ENCODE data around the gene TOMM7.
"Not testable (repeated sequence)": the region's sequence is repeated elsewhere in the genome, so short reads cannot be mapped to it uniquely, and the experiment has no call there.

The TOMM7 gene

DNA sequence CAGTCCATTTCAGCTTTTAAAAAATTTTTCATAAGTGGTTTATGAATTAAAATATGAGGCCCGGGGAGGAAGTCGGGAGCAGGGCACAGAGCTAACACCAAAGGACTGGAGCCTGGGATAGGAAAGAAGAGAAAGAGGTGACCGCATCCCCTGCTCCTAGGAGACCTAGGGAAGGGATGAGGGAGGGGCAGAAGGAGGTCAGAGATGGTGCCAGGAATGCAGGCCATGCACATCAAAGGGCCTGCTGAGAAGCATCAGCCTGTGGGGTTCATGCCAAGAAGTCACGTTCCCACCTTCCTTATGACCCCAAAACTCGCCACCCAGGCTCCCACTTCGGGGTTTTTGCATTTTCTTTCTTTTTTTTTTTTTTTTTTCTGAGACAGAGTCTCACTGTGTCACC is 14.7 kb upstream of the TOMM7 start:
- Histone ChIP-seq H3K36me3 (ENCODE audit: insufficient read depth, low read length) (no peaks in the 10 kb centered on the region), H3K79me2 (ENCODE audit: control insufficient read depth, insufficient read depth, low read length, unreplicated experiment) (no peaks in the 10 kb centered on the region), H3K4me1 (ENCODE audit: control insufficient read depth, insufficient read depth, low read length, unreplicated experiment) (peaks cover 20% of the 10 kb centered on the region), H3K27ac (ENCODE audit: low read depth, low read length) (no peak overlapping the region), H3K4me3 (ENCODE audit: low read depth, low read length) (no peak overlapping the region), H3K27me3 (ENCODE audit: insufficient read depth, low read length) (no peaks in the 10 kb centered on the region), H2AFZ (ENCODE audit: low read length, unreplicated experiment) (no peak overlapping the region)

DNA sequence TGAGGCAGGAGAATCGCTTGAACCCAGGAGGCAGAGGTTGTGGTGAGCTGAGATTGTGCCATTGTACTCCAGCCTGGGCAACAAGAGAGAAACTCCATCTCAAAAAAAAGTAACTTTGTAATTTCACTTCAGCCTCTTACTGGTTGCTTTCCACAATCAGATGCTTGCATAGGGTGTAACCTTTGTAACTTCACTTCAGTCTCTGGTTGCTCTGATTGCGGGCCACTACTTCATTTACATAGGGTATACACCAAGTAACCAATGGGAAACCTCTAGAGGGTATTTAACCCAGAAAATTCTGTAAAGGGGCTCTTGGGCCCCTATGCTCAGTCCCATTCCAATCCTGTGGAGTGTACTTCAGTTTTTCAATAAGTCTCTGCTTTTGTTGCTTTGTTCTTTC is 13.9 kb upstream of the TOMM7 start:
- not testable (repeated sequence) for H3K27ac ChIP-seq (ENCODE audit: low read depth, low read length); H2AFZ ChIP-seq (ENCODE audit: low read length, unreplicated experiment)

DNA sequence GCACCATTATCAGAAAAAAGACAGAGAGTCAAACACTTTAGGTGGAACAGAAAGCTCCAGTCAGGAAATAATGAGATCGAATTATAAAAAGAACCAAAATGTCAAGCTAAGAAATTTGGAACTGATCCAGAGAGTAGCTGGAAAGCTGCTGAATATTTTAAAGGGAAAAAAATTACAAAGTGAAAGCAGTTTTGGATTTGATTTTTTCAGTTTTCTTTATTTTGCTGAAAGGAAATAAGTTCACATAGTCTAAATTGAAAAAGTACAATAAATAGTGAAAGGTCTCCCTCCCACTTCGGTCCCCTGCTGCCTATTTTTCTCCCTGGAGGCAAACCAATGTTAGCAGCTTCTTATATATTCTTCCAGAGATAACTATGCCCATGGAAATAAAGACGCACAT is 11.3 kb upstream of the TOMM7 start:
- no peak overlapping the region; the same call in 1 of the 2 replicates for H3K27ac ChIP-seq (ENCODE audit: low read depth, low read length)
- H3K36me3 ChIP-seq (ENCODE audit: insufficient read depth, low read length) = no peaks in the 10 kb centered on the region
- H3K27me3 ChIP-seq (ENCODE audit: insufficient read depth, low read length) = no peaks in the 10 kb centered on the region
- H3K79me2 ChIP-seq (ENCODE audit: control insufficient read depth, insufficient read depth, low read length, unreplicated experiment) = no peaks in the 10 kb centered on the region
- peaks cover 22% of the 10 kb centered on the region for H3K4me1 ChIP-seq (ENCODE audit: control insufficient read depth, insufficient read depth, low read length, unreplicated experiment)
- H3K4me3 ChIP-seq (ENCODE audit: low read depth, low read length) = peak overlapping the region; percentile 51
- H2AFZ ChIP-seq (ENCODE audit: low read length, unreplicated experiment) = peak overlapping the region; percentile 49

More for the DNA sequence above, 13.9 kb upstream of the TOMM7 start:
- H3K4me3 ChIP-seq (ENCODE audit: low read depth, low read length); H3K79me2 ChIP-seq (ENCODE audit: control insufficient read depth, insufficient read depth, low read length, unreplicated experiment); H3K27me3 ChIP-seq (ENCODE audit: insufficient read depth, low read length); H3K36me3 ChIP-seq (ENCODE audit: insufficient read depth, low read length): not testable (repeated sequence)
- peaks cover 22% of the 10 kb centered on the region for H3K4me1 ChIP-seq (ENCODE audit: control insufficient read depth, insufficient read depth, low read length, unreplicated experiment)

DNA sequence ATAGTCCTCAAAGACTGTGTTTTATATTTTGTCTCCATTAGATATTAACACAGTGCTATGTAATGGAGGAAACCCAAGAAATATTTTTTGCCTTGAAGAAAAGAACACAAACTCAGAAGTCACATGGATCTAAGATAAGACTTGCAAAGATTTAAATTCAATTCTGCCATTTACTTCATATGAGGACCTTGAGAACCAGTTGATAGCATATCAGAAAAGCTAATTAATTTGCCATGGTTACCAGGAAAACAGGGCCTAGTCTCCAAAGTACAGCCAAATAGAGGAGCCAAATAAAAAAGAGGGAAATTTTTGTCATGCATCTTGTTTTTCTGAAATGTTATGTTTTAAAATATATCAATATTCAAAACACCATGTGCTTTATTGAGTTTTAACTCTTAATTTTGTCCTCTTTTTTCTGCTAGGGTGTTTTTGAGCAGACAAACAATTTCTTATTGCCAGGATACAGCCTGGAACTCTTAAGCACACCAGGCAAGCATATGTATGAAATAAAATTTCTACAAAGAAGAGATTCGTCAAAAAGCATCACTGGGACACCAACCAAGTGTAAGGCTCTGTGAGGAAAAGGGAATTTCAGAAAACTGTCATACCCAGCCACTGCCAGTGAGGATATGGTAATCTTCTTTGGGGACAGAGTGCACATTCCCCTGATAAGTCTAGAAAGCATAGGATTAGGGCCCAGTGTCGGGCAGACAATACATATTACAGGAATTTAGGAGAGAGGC is 10.6 kb upstream of the TOMM7 start:
- Histone ChIP-seq H3K4me1 (ENCODE audit: control insufficient read depth, insufficient read depth, low read length, unreplicated experiment) (peaks cover 22% of the 10 kb centered on the region), H3K36me3 (ENCODE audit: insufficient read depth, low read length) (no peaks in the 10 kb centered on the region), H3K79me2 (ENCODE audit: control insufficient read depth, insufficient read depth, low read length, unreplicated experiment) (no peaks in the 10 kb centered on the region), H3K4me3 (ENCODE audit: low read depth, low read length) (peak overlapping the region; percentile 51; the same call in 1 of the 2 replicates), H2AFZ (ENCODE audit: low read length, unreplicated experiment) (peak overlapping the region; percentile 49), H3K27me3 (ENCODE audit: insufficient read depth, low read length) (no peaks in the 10 kb centered on the region), H3K27ac (ENCODE audit: low read depth, low read length) (peak overlapping the region; percentile 28; the same call in 1 of the 2 replicates)

DNA sequence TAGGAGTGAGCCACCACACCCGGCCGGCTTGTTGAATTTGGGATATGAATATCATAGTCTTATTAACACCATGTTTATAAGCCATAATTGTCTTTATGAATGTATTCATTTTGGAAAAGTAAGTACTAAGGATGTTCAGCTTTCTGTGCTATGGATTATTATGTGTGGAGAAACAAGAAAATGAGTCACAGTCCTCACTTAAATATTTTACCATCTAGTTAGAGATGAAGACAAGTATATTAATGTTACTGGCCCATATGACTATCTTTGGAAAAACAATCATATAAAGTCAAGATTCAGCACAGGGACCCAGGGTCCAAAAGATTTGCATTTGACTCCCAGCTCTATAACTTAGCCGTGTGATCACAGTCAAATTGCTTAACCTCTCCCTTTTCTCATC is 9.8 kb upstream of the TOMM7 start:
- Histone ChIP-seq H3K79me2 (ENCODE audit: control insufficient read depth, insufficient read depth, low read length, unreplicated experiment) (no peaks in the 10 kb centered on the region), H3K4me1 (ENCODE audit: control insufficient read depth, insufficient read depth, low read length, unreplicated experiment) (peaks cover 22% of the 10 kb centered on the region), H2AFZ (ENCODE audit: low read length, unreplicated experiment) (peak overlapping the region; percentile 49), H3K4me3 (ENCODE audit: low read depth, low read length) (no peak overlapping the region), H3K27ac (ENCODE audit: low read depth, low read length) (peak overlapping the region; percentile 28; the same call in 1 of the 2 replicates), H3K36me3 (ENCODE audit: insufficient read depth, low read length) (no peaks in the 10 kb centered on the region), H3K27me3 (ENCODE audit: insufficient read depth, low read length) (no peaks in the 10 kb centered on the region)

DNA sequence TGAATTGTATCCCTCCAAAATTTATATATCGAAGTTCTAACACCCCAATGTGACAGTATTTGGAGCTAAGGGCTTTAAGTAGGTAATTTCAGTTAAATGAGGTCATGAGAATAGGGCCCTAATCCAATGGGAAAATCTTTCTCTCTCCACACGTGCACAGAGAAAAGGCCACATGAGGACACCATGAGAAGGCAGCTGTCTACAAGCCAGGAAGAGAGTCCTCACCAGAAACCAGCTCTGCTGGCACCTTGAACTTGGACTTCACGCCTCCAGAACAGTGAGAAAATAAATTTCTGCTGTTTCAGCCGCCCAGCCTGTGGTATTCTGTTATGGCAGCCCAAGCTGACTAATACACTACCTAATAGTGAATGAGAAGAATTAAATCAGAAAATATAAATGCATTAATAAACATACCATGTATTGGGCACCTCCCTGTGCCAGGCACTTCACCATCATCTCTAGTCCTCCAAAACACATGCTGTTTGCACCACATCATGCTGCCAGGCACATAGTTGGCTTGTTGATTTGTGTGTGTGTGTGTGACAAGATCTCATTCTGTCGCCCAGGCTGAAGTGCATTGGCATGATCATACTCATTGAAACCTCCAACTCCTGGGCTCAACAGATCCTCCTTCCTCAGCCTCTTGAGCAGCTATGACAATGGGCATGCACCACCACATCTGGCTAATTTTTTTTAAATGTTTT is 9.1 kb upstream of the TOMM7 start:
- no peak overlapping the region for H2AFZ ChIP-seq (ENCODE audit: low read length, unreplicated experiment)
- no peaks in the 10 kb centered on the region for H3K36me3 ChIP-seq (ENCODE audit: insufficient read depth, low read length)
- H3K4me1 ChIP-seq (ENCODE audit: control insufficient read depth, insufficient read depth, low read length, unreplicated experiment) = peaks cover 22% of the 10 kb centered on the region
- no peaks in the 10 kb centered on the region for H3K27me3 ChIP-seq (ENCODE audit: insufficient read depth, low read length)
- H3K4me3 ChIP-seq (ENCODE audit: low read depth, low read length) = no peak overlapping the region
- H3K79me2 ChIP-seq (ENCODE audit: control insufficient read depth, insufficient read depth, low read length, unreplicated experiment) = no peaks in the 10 kb centered on the region
- no peak overlapping the region for H3K27ac ChIP-seq (ENCODE audit: low read depth, low read length)

DNA sequence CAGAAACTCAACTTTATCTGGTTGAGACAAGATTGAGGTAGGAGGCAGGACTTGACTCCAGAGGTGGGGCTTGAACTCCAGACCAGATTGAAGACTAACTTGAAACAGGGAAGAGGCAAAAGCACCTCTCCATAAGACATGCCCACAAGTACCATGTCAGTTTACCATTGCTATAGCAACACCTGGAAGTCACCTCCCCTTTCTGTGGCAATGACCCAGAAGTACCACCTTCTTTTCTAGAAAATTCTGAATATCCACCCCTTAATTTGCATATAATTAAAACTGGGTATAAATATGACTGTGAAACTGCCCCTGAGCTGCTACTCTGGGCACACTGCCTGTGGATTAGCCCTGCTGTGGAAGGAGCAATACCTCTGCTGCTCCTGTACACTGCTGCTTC is 4.9 kb upstream of the TOMM7 start:
- no peak overlapping the region for H2AFZ ChIP-seq (ENCODE audit: low read length, unreplicated experiment)

DNA sequence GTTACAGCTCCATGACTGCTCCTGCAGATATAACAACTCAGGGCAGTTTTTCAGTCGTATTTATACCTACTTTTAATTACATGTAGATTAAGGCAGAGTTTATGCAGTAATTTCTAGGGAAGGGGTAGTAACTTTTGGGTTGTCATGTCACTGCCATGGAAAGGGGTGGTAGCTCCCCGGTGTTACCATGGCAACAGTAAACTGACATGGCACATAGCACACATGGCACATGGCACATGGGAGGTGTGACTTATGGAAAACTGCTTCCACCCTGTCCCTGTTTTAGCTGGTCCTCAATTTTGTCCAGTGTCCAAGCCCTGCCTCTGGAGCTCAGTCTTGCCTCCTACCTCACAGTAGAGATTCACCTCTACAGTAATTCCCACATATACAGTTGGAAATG is 3.9 kb upstream of the TOMM7 start:
- no peaks in the 10 kb centered on the region for H3K27me3 ChIP-seq (ENCODE audit: insufficient read depth, low read length)
- no peak overlapping the region for H3K27ac ChIP-seq (ENCODE audit: low read depth, low read length)
- H3K4me3 ChIP-seq (ENCODE audit: low read depth, low read length) = no peak overlapping the region
- no peaks in the 10 kb centered on the region for H3K4me1 ChIP-seq (ENCODE audit: control insufficient read depth, insufficient read depth, low read length, unreplicated experiment)
- H2AFZ ChIP-seq (ENCODE audit: low read length, unreplicated experiment) = no peak overlapping the region
- H3K79me2 ChIP-seq (ENCODE audit: control insufficient read depth, insufficient read depth, low read length, unreplicated experiment) = peaks cover 11% of the 10 kb centered on the region
- no peaks in the 10 kb centered on the region for H3K36me3 ChIP-seq (ENCODE audit: insufficient read depth, low read length)

More for the DNA sequence above, 4.9 kb upstream of the TOMM7 start:
- Histone ChIP-seq H3K4me3 (ENCODE audit: low read depth, low read length) (no peak overlapping the region), H3K27me3 (ENCODE audit: insufficient read depth, low read length) (no peaks in the 10 kb centered on the region), H3K27ac (ENCODE audit: low read depth, low read length) (no peak overlapping the region), H3K36me3 (ENCODE audit: insufficient read depth, low read length) (no peaks in the 10 kb centered on the region), H3K79me2 (ENCODE audit: control insufficient read depth, insufficient read depth, low read length, unreplicated experiment) (peaks cover under 1% of the 10 kb centered on the region), H3K4me1 (ENCODE audit: control insufficient read depth, insufficient read depth, low read length, unreplicated experiment) (peaks cover 5% of the 10 kb centered on the region)

DNA sequence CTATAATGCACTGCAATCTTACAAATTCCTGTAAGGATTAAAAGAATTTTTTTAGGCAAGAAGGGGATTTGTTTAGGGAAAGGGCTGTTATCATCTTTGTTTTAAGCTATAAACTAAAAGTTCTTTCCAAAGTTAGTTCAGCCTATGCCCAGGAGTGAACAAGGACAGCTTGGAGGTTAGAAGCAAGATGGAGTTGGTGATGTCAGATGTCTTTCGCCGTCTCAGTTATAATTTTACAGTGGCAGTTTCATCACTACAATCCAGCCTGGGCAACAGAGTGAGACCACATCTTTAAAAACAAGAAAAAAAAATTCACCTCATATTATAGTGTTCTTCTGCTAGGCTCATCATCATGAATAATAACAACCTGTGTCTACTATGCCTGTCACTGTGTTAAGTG is 2.1 kb upstream of the TOMM7 start:
- no peaks in the 10 kb centered on the region for H3K36me3 ChIP-seq (ENCODE audit: insufficient read depth, low read length)
- H3K4me3 ChIP-seq (ENCODE audit: low read depth, low read length) = no peak overlapping the region
- no peaks in the 10 kb centered on the region for H3K27me3 ChIP-seq (ENCODE audit: insufficient read depth, low read length)
- no peak overlapping the region for H2AFZ ChIP-seq (ENCODE audit: low read length, unreplicated experiment)
- peaks cover 28% of the 10 kb centered on the region for H3K79me2 ChIP-seq (ENCODE audit: control insufficient read depth, insufficient read depth, low read length, unreplicated experiment)
- H3K27ac ChIP-seq (ENCODE audit: low read depth, low read length) = no peak overlapping the region
- peaks cover 9% of the 10 kb centered on the region for H3K4me1 ChIP-seq (ENCODE audit: control insufficient read depth, insufficient read depth, low read length, unreplicated experiment)

DNA sequence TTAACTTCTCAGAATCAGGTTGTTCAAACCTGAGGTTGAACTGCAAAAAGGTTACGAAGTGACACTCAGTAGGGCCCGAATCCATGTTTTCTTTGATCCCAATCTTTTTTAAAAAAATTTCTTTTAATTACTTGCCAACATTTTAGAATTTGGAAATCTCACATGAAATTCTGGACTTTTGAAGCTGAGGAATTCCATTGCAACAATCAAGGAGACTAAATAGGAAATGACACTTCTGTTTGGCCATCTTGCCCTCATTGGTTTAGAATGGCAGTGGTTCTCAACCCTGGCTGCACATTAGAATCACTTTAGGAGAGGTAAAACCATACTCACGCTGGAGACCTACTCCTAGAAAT is 471 bp upstream of the TOMM7 start:
- H3K4me3 ChIP-seq (ENCODE audit: low read depth, low read length) = peak overlapping the region; percentile 91
- H3K79me2 ChIP-seq (ENCODE audit: control insufficient read depth, insufficient read depth, low read length, unreplicated experiment) = peaks cover 41% of the 10 kb centered on the region
- peaks cover 10% of the 10 kb centered on the region for H3K4me1 ChIP-seq (ENCODE audit: control insufficient read depth, insufficient read depth, low read length, unreplicated experiment)
- H3K27me3 ChIP-seq (ENCODE audit: insufficient read depth, low read length) = no peaks in the 10 kb centered on the region
- H3K36me3 ChIP-seq (ENCODE audit: insufficient read depth, low read length) = no peaks in the 10 kb centered on the region
- H2AFZ ChIP-seq (ENCODE audit: low read length, unreplicated experiment) = peak overlapping the region; percentile 89
- H3K27ac ChIP-seq (ENCODE audit: low read depth, low read length) = no peak overlapping the region
